Adrenal gland (tissue), 12 donors: ENCODE measurements around the gene PXDN. TPM values are rescaled to one million over a fixed set of nuclear protein-coding genes. Genes with fewer than 3 reads are reported as not detected.

Experiments
- DNase-seq, 7 donors: peaks; one replicate each; pipeline ENCODE4 v3.0.0-alpha.2; 2019 to 2020
- H3K27ac ChIP-seq, 5 donors: fragments of 200-600 bp; sonication (generic) in 4 of 5; 1 replicate in 3 of 5; 2 replicates in 2 of 5; pipeline versions ENCODE4 v1.5.1 to v1.8.0; 2016 to 2020; ENCODE audit warnings: mild to moderate bottlenecking in 1 of 5
- H3K27me3 ChIP-seq: fragments of 200-600 bp; 2 replicates; pipeline ENCODE4 v1.8.0; 2021
- H3K36me3 ChIP-seq, 2 donors: fragments of 200-600 bp; replicated peaks in 1 of 2; 1 replicate in 1 of 2; 2 replicates in 1 of 2; pipeline versions ENCODE4 v1.5.1 to v1.8.0; 2018 to 2022
- H3K4me1 ChIP-seq, 2 donors: fragments of 200-600 bp; replicated peaks in 1 of 2; 1 replicate in 1 of 2; 2 replicates in 1 of 2; pipeline versions ENCODE4 v1.5.1 to v1.8.0; 2018 to 2021
- H3K4me3 ChIP-seq, 4 donors: fragments of 200-600 bp; sonication (generic) in 3 of 4; one replicate each; pipeline ENCODE4 v1.5.1; 2016 to 2018
- H3K9me3 ChIP-seq, 3 donors: fragments of 200-600 bp; sonication (generic) in 1 of 3; replicated peaks in 1 of 3; 1 replicate in 2 of 3; 2 replicates in 1 of 3; pipeline versions ENCODE4 v1.5.1 to v1.8.0; 2016 to 2021
- POLR2A ChIP-seq, 2 donors: fragments of 450-650 bp; IDR thresholded peaks; one replicate each; pipeline ENCODE4 v1.6.1; 2017; ENCODE audit warnings: antibody characterized with exemption in 2 of 2, mild to moderate bottlenecking in 2 of 2, moderate library complexity in 1 of 2
- WGBS, 4 donors: extraction: QIAGEN DNeasy Blood & Tissue Kit in 2 of 4; methylation state at CpG; one replicate each; pipeline versions ENCODE4 v1.1.5 to v1.1.7; 2013 to 2017; 5-methylcytosine and 5-hydroxymethylcytosine counted together
- intact Hi-C, 2 donors: fragments of 100-400 bp; cut with DNase I; formaldehyde crosslinking; loops; one replicate each; pipeline versions ENCODE4 v1.14.1 to v1.15.0; 2022 to 2023
- polyA plus RNA-seq, 3 donors: library from polyadenylated mRNA; stranded (reverse); fragments of 200-250 nt in 2 of 3; fragments of 350-450 nt in 1 of 3; fragmentation: Illumina TruSeq in 1 of 3; extraction: RNeasy Lipid Tissue Mini Kit (QIAGEN cat#74804) in 1 of 3; gene quantifications; one replicate each; pipeline ENCODE4 v1.2.3, GENCODE V29; 2013 to 2014
- total RNA-seq, 9 donors: library from RNA; depleted of rRNA in 4 of 9; stranded (reverse); fragments of >200 nt in 4 of 9; fragments of 120-200 nt in 1 of 9; fragmentation: NEBNext Ultra II Directional in 1 of 9; extraction: Animal tissue kit (Norgen Biotek cat#: 25700) in 1 of 9; gene quantifications; one replicate each; pipeline versions ENCODE4 v1.1.0 to v1.2.4, GENCODE V29; 2013 to 2023
- TF ChIP-seq, protein P1 (sequence below), 6 experiments: fragments of 450-650 bp in 4 of 6; fragments of 200-600 bp in 2 of 6; sonication (generic) in 1 of 6; IDR thresholded peaks; 1 replicate in 5 of 6; 2 replicates in 1 of 6; pipeline versions ENCODE4 v1.5.1 to v1.8.0; 2016 to 2021; ENCODE audit warnings: antibody characterized with exemption in 6 of 6, mild to moderate bottlenecking in 2 of 6, moderate library complexity in 1 of 6
- donor health status: healthy with polysubstance abuse.
- donor health status: Bipolar disorder and iron deficiency.
- donor health status: DM: yes; HTN: yes; CAD: no.
- donor health status: DM: no; HTN: no; CAD: no.
- donor health status: DM: no; HTN: no; CAD: no.
- donor health status: DM: yes; HTN: yes; CAD: no.

PXDN gene
- total and polyA plus RNA-seq, 12 donors = 8.5 to 39.5 (median 22.1) TPM

DNA sequence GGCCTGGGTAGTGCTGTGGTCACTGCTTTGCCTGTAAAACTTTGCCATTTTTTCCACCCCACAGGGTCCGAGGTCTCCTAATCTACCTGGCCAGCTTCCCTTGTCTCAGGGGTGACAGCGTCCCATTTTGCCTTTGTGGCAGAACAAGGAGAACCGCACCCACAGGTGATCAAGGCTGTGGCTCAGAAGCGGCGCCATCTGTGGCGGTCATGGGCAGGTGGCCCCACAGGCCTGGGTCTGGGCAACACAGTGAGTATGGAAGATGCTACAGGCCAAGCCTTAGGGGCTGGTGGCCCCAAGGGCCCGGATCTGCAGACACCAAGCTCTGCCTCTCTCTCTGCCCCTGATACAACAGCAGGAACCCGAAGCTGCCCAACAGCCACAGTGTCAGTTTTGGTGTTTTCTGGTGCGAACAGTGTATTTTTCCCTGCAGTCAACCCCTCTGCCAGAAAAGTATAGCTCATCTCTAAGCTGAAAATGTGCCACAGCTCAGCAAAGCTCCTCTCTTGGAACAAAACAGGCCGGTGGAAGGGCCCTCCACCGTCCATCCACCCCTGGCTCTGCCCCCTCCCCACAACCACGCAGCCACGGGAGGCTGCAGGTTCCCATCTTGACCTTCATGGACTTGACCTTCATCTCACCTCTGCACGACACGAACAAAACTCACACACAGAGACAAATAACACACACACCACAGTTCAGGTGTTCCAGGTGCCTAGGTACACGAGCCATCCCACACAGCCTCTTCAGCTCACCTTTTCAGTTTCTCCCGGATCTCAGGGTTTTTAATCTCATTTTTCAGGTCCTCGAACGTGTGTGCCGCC, 96.7 kb downstream of the PXDN start:
- peak in 1 of 7 donors; percentile 43 for DNase-seq
- H3K4me1 ChIP-seq = no peaks in the 10 kb centered on the region
- no peak for TF ChIP-seq POLR2A (IDR thresholded peaks at IDR 0.05)

DNA sequence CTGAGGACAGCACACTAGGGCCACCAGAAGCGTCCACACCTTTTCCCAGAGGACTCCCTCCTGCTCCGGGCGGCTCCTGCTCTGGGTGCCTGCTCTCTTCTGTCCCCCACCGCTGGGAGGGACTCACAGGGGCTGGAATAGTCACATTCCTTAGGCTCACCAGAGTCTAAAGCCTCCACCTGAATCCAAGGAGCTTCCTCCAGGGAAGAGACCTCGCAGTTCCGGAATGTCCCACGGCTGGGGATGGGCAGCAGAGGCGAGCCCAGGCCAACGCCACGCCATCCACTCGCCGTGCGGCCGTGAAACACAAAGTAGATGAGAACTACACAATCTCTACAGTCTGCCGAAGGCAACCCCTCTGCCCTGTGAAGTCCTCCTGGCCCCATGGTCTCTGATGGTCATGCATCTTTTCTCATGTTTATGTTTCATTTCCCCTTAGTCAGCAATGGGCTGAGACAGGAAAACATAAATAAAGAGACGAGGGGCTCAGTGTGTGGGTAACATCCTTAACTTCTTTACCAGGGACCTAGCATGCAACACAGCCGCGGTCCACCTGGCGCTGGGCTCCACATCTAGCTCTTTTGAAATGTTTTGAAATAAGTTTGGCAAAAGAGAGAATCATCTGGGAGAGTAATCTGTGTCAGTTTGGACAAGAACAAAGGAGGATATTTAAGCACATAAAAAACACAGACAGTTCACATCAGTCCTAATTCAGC, 98.4 kb downstream of the PXDN start:
- H3K9me3 ChIP-seq = no peaks in the 10 kb centered on the region
- H3K27ac ChIP-seq = peak overlapping the region in 1 of 5 donors; percentile 40
- H3K4me3 ChIP-seq = no peak overlapping the region
- peak in 2 of 7 donors; percentile 4 to 44 for DNase-seq
- intact Hi-C loops = no loop called here
- no peaks in the 10 kb centered on the region for H3K27me3 ChIP-seq
- TF ChIP-seq, protein P1, sequence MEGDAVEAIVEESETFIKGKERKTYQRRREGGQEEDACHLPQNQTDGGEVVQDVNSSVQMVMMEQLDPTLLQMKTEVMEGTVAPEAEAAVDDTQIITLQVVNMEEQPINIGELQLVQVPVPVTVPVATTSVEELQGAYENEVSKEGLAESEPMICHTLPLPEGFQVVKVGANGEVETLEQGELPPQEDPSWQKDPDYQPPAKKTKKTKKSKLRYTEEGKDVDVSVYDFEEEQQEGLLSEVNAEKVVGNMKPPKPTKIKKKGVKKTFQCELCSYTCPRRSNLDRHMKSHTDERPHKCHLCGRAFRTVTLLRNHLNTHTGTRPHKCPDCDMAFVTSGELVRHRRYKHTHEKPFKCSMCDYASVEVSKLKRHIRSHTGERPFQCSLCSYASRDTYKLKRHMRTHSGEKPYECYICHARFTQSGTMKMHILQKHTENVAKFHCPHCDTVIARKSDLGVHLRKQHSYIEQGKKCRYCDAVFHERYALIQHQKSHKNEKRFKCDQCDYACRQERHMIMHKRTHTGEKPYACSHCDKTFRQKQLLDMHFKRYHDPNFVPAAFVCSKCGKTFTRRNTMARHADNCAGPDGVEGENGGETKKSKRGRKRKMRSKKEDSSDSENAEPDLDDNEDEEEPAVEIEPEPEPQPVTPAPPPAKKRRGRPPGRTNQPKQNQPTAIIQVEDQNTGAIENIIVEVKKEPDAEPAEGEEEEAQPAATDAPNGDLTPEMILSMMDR (IDR thresholded peaks at IDR 0.05) = no peak
- TF ChIP-seq POLR2A (IDR thresholded peaks at IDR 0.05) = no peak
- no peaks in the 10 kb centered on the region for H3K4me1 ChIP-seq
- H3K36me3 ChIP-seq = peaks cover 0 to 19% of the 10 kb centered on the region in 2 donors
- 67 to 75% (median 74%) methylated on average over 15 to 19 of the region's 19 CpGs for WGBS, 4 donors

More for the DNA sequence above, 96.7 kb downstream of the PXDN start:
- intact Hi-C loops = no loop called here
- Histone ChIP-seq H3K9me3 (no peaks in the 10 kb centered on the region), H3K27ac (no peak overlapping the region), H3K36me3 (peaks cover 0 to 19% of the 10 kb centered on the region in 2 donors), H3K27me3 (no peaks in the 10 kb centered on the region), H3K4me3 (no peak overlapping the region)
- WGBS, 4 donors = 83 to 89% (median 87%) methylated on average over 15 to 20 of the region's 20 CpGs

DNA sequence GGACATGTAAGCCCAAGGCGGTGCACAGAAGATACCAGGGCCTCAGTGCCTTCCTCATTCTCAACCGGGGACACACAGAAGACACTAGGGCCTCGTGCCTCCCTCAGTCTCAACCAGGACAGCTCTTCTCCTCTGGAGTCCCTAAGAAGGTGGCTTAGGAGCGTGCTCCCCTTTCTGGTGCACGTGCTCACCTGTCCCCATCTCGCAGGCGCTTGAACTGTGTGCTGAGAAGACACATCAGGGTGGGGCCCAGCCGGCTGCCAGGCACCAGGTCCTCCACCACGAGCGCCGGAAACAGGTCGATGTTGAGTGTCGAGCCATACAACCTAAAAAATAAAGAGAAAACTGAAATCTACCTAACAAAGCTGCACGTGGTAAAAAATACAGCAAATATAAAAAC, 99.9 kb downstream of the PXDN start:
- intact Hi-C loops = no loop called here
- Histone ChIP-seq H3K4me1 (no peaks in the 10 kb centered on the region), H3K4me3 (no peak overlapping the region), H3K27me3 (no peaks in the 10 kb centered on the region), H3K27ac (no peak overlapping the region), H3K9me3 (no peaks in the 10 kb centered on the region), H3K36me3 (peaks cover 0 to 19% of the 10 kb centered on the region in 2 donors)
- DNase-seq = peak in 2 of 7 donors; percentile 3 to 20
- TF ChIP-seq POLR2A (IDR thresholded peaks at IDR 0.05) = no peak
- TF ChIP-seq, protein P1 (IDR thresholded peaks at IDR 0.05) = no peak
- WGBS, 4 donors = 83 to 92% (median 86%) methylated on average over 14 of the region's 14 CpGs

DNA sequence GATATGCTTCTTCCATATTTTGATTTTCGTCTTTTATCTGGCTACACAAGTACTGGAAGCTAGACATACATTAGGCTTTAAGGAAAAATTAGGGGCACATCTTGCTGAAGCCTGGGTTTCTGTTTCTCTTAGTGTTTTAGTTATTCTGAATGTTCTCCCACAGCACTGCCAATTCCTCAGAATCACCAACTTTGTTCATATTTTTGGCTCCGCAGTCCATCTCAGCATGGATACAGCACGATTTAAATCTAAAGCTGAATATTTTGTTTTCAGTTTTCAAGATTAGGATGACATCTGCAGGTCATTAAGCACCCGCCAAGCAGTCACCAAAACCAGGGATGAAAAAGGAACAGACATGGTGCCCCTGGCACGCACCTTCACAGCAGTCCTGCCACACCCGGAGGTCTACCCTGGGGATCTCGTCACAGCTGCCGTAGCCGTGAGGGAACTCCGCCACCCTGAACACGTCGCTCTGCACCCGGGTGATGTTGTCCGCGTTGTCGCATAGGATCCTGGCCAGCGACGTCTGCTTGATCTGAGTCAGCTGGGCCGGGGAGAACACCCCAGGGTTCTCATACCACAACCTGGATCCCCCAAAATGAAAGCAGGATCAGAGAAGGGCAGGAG, 101.2 kb downstream of the PXDN start:
- H3K9me3 ChIP-seq = no peaks in the 10 kb centered on the region
- no peaks in the 10 kb centered on the region for H3K4me1 ChIP-seq
- no peak overlapping the region for H3K27ac ChIP-seq
- no peak overlapping the region for H3K4me3 ChIP-seq
- WGBS, 4 donors = 88 to 91% (median 88%) methylated on average over 18 to 19 of the region's 19 CpGs
- TF ChIP-seq POLR2A (IDR thresholded peaks at IDR 0.05) = no peak
- TF ChIP-seq, protein P1 (IDR thresholded peaks at IDR 0.05) = no peak
- DNase-seq = no peak
- H3K36me3 ChIP-seq = peaks cover 0 to 6% of the 10 kb centered on the region in 2 donors
- H3K27me3 ChIP-seq = no peaks in the 10 kb centered on the region
- intact Hi-C loops = no loop called here
